ENCODE measurements around the gene ABCF1.
A peak's percentile ranks its signal among the peaks of the same experiment; 100 is the strongest.

ABCF1 gene

DNA sequence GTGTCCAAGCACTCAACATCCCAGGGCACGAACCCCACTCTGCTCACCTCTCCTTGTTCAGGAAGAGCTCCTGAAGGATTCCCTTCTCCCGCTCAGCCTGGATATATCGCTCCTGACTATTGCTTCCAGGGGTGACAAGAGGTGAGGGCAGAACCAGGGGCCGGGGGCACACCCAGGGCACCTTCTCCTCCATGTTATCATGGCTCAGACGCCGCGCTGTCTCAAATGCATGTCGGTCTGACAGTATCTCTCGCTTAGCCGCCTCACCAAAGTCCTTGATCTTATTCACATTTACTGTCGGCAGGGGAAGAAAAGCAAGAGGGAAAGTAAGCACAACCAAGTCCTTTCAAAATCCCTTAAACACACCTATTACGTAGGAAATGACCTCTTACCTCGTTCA, 32.7 kb downstream of the ABCF1 start:
- Mint-ChIP-seq H3K27ac (peak overlapping the region in 1 of 2 donors; percentile 82), H3K4me3 (no peak overlapping the region), H3K27me3 (no peaks in the 10 kb centered on the region), H3K9me3 (no peaks in the 10 kb centered on the region), H3K4me1 (peaks cover 55% of the 10 kb centered on the region)
- no peak for DNase-seq
- no peak for ATAC-seq

DNA sequence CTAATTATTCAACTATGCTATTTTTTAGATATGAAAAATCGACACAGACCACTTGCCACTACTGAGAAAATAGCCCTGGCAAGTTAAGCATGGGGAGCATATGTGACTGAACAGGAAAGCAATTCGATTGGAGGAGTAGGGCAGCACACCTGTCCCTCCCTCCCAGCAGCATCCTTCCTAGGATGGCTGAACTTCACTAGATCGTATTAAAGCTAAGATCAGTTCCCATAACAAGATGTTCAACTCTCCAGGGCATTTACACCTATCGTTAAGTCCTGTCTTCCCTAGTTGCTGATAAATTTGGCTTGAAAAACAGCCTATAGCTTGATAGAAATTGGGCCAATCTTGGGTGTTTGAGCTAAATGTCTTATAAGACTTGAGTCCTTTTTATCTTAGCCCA, 38.8 kb downstream of the ABCF1 start:
- no peak overlapping the region for H3K4me3 Mint-ChIP-seq
- no peaks in the 10 kb centered on the region for H3K9me3 Mint-ChIP-seq
- H3K4me1 Mint-ChIP-seq: peaks cover 75% of the 10 kb centered on the region
- no peaks in the 10 kb centered on the region for H3K27me3 Mint-ChIP-seq
- peak overlapping the region in 1 of 2 donors; percentile 37 for H3K27ac Mint-ChIP-seq
- ATAC-seq (no peak), DNase-seq (no peak)

DNA sequence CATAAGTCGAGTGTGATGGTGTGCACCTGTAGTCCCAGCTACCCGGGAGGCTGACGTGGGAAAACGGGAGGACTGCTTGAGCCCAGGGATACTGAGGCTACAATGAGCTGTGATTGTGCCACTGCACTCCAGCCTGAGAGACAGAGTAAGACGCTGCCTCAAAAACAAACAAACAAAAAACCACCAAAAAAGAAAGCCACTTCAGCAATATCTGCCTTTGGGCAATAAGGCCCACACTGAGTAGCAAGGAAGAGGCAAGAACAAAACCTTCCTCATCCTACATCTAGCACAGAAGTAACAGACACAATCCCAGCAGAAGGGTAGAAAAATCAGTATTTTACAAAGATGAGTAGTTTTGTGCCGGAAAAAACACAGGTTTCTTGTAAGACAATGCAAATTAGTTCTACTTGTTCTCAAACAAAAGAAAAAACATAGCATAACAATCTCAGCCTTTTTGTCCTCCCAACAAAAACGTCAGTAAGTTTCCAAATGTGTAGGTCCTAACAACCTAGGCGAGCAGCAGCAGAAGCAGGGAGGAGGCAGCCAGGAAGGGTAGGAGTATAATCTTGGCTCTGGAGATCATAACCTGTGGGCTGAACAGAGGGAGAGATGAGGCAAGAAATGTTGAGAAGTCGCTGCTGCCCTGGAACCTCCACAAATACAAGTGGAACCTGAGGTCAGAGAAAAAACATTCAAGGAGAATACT, 40.1 kb downstream of the ABCF1 start:
- Mint-ChIP-seq H3K9me3 (no peaks in the 10 kb centered on the region), H3K27me3 (no peaks in the 10 kb centered on the region), H3K4me3 (peak overlapping the region in 1 of 2 donors; percentile 25), H3K4me1 (peaks cover 86% of the 10 kb centered on the region), H3K27ac (peak overlapping the region in 1 of 2 donors; percentile 60)
- ATAC-seq (no peak), DNase-seq (no peak)

DNA sequence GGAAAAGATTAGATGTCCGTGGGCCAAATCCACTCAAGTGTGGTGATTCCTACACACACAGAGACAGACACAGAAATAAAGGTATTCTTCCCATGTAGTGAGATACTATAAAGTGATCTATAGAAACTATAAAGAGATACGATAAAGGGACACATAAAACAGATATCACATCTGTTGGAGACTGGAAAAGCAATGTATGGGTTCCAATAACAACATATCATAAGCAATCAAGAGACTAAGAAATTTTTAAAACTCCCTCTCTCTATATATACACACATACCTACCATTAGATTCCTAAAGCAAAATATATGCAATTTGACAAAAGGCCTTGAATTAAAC, 40.6 kb downstream of the ABCF1 start:
- no peak overlapping the region for H3K4me3 Mint-ChIP-seq
- no peak for DNase-seq
- no peaks in the 10 kb centered on the region for H3K27me3 Mint-ChIP-seq
- peaks cover 89% of the 10 kb centered on the region for H3K4me1 Mint-ChIP-seq
- no peaks in the 10 kb centered on the region for H3K9me3 Mint-ChIP-seq
- peak overlapping the region in 1 of 2 donors; percentile 16 for H3K27ac Mint-ChIP-seq
- no peak for ATAC-seq

DNA sequence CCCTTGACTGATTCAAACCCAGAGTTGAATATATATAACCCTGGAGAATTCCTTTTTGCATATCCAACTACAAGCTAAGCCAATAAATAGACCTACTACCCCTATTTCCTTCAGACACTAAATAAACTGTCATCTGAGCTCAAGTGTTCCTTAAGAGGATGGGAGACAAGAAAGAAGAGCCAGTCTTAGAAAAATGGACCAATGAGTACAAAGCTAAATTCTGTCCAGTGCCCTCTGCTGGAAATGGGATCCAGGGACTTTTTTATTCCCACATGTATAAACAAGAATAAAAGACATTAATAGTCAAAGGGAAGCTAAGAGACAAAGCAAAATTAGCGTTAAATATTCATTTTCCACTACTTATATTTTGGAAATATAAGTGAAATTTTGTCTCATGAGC, 41.0 kb downstream of the ABCF1 start:
- Mint-ChIP-seq H3K4me1 (peaks cover 93% of the 10 kb centered on the region), H3K4me3 (no peak overlapping the region), H3K9me3 (no peaks in the 10 kb centered on the region), H3K27me3 (no peaks in the 10 kb centered on the region), H3K27ac (peak overlapping the region in 1 of 2 donors; percentile 16)
- no peak for ATAC-seq
- DNase-seq: no peak

DNA sequence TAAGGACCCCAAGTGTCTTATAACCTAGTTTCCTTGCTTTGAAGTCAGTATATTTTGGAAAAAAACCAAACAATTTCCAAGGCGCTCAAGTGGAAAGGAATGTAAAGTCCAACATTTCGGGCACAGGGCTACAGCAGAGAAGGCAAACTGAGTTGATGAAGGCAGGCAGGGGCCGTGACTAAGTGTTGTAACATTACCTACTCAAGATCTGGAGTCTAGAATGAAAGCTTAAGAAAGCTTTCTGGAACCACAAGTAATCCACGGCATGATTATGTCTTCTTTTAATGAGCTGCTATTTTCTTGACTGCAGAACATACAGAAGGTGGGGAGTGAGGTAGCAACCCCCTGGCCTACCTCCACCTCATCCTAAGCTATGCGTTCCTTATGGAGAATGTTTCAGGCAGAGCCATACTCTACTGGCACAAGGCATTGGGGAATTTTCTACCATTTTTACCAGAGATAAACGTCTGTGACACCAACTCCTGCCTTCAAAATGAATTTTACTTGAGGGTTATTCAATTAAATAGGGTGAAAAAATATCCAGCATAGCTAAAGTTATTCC, 41.5 kb downstream of the ABCF1 start:
- no peak for DNase-seq
- no peak for ATAC-seq
- H3K9me3 Mint-ChIP-seq: no peaks in the 10 kb centered on the region
- H3K4me1 Mint-ChIP-seq: peaks cover 91% of the 10 kb centered on the region
- peak overlapping the region in 1 of 2 donors; percentile 91 for H3K4me3 Mint-ChIP-seq
- no peaks in the 10 kb centered on the region for H3K27me3 Mint-ChIP-seq
- peak overlapping the region; percentile 4 to 5 for H3K27ac Mint-ChIP-seq

DNA sequence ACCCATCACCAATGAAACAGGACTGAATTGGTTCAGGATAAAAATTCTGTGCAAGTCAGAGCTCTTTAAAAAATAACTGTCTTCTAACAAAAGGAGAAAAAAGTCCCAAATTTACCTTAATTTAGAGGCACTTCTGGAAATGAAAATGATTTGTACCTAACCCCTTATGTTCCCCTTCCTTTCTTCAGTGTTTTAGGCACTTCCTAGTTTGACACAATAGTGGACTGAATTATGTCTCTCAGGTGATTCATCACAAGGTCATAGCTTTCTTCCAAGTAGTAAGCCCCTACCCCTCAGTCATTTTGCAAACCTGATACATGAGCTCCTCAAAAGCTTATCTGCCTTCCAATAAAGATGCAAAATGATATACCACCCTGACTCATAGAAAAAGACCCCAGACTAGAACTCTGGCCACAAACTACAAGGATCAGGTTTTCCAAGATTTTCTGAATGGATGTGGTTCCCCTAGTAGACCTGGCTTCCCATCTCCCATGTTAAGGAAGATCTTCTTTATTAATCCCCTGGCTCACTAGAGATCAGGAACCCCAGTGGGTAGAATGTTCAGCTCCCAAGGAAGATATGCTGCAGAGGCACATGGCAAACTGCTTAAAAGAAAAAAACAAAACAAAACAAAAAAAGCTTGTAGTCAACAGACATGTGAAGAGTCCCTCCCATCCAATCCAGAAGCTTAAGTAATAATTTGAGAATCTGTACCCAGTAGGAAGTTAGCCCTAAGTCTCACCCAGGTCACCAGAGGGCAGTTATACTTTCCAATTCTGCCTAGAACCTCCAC, 42.2 kb downstream of the ABCF1 start:
- DNase-seq (no peak), ATAC-seq (no peak)
- peak overlapping the region; percentile 91 to 93 for H3K4me3 Mint-ChIP-seq
- H3K27me3 Mint-ChIP-seq: no peaks in the 10 kb centered on the region
- peaks cover 89% of the 10 kb centered on the region for H3K4me1 Mint-ChIP-seq
- no peaks in the 10 kb centered on the region for H3K9me3 Mint-ChIP-seq
- peak overlapping the region; percentile 89 to 100 for H3K27ac Mint-ChIP-seq

DNA sequence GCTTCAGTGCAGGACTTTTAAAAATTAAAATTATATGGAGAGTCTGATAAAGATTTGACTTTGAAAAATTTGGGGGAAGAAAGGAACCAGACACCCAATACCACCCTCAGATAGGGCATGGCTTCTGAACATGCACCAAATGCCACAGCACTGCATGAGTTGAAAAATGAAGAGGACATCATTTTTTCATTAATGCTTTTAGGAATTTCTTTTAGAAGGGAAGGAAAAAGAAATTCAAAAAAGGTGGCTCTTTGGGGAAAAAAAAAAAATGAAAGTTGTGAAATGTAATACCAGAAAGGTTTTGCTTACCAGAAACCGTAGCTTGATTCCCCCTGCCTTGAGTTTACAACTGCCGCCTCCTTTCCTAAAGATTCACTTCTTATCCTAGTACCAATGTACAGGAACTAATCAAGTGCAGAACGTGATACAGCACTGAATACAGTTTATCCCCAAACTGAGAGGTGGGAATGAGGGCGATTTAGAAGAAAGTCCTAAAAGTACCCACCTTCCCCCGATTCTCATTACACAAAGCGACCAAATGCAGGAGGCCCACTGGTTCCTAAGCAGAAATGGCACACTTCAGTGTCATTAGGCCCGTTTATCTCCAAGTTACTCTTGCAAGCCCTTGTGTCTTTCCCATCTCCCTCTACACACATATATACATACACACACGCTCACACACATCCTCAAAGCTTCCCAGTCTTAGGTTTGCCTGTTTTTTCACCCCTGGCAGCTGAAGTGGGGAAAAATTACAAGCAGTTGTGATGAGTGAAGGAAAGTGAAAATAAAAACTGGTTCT, 43.0 kb downstream of the ABCF1 start:
- H3K27me3 Mint-ChIP-seq: no peaks in the 10 kb centered on the region
- peak overlapping the region; percentile 91 to 93 for H3K4me3 Mint-ChIP-seq
- H3K27ac Mint-ChIP-seq: peak overlapping the region; percentile 100

DNA sequence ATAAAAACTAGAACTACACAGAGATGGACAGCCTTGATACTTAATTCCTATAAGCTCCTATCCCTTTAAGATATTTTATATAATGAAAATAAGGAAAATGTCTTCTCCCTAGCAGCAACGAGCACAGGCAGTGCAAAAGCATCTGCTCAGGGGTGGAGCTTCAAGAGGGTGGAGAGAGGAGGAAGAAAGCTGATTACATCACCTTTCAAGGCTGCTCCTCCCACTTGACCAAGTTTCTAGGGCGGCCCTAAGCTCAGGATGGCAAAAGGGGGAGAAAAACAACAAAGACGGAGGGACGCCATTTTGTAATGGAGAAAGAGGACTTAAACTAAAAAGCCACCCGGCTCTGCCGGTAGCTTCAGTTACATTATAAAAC, 43.6 kb downstream of the ABCF1 start:
- H3K27me3 Mint-ChIP-seq: no peaks in the 10 kb centered on the region
- ATAC-seq (peak; percentile 74), DNase-seq (peak; percentile 85 to 90)
- H3K27ac Mint-ChIP-seq: peak overlapping the region; percentile 100
- no peaks in the 10 kb centered on the region for H3K9me3 Mint-ChIP-seq
- H3K4me1 Mint-ChIP-seq: peaks cover 89% of the 10 kb centered on the region
- H3K4me3 Mint-ChIP-seq: peak overlapping the region; percentile 91 to 93

More for the DNA sequence above, 43.0 kb downstream of the ABCF1 start:
- no peak for ATAC-seq
- no peaks in the 10 kb centered on the region for H3K9me3 Mint-ChIP-seq
- peaks cover 89% of the 10 kb centered on the region for H3K4me1 Mint-ChIP-seq
- no peak for DNase-seq

DNA sequence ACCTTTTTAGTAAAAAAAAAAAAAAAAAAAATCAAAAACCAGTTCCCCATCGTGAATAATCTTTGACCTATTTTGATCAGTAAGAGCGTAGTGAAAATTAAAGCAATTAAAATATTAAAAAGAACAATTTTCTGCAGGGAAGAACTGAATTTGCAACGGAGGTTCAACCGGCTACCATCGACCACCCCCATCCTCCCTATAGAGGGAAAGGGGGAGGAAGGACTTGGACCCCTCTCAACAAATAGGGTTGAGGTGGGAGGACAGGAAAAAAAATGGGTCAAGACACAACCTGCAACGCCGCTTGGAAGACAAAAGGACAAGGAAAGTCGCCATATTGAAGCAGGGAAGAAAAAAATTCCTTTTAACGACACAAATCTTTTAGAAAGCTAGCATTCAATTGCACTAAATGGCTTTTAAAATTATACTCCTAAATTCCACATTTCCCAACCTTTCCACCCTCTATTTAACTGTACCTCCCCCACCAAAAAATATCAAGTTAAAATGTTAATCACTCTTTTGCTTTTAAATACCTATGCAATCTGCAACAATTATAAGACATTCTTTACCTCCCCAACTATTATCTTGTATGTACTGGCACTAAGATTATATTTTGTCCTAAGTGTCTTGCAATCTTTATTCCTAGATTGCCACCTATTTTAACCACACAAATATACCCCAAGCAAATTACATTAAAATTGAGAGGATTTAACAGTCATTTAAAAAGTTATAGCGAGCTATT, 44.1 kb downstream of the ABCF1 start:
- ATAC-seq: no peak
- peak; percentile 53 to 67 for DNase-seq
- H3K4me1 Mint-ChIP-seq: peaks cover 84% of the 10 kb centered on the region
- H3K9me3 Mint-ChIP-seq: no peaks in the 10 kb centered on the region
- peak overlapping the region; percentile 91 to 93 for H3K4me3 Mint-ChIP-seq
- H3K27ac Mint-ChIP-seq: peak overlapping the region; percentile 100
- no peaks in the 10 kb centered on the region for H3K27me3 Mint-ChIP-seq

DNA sequence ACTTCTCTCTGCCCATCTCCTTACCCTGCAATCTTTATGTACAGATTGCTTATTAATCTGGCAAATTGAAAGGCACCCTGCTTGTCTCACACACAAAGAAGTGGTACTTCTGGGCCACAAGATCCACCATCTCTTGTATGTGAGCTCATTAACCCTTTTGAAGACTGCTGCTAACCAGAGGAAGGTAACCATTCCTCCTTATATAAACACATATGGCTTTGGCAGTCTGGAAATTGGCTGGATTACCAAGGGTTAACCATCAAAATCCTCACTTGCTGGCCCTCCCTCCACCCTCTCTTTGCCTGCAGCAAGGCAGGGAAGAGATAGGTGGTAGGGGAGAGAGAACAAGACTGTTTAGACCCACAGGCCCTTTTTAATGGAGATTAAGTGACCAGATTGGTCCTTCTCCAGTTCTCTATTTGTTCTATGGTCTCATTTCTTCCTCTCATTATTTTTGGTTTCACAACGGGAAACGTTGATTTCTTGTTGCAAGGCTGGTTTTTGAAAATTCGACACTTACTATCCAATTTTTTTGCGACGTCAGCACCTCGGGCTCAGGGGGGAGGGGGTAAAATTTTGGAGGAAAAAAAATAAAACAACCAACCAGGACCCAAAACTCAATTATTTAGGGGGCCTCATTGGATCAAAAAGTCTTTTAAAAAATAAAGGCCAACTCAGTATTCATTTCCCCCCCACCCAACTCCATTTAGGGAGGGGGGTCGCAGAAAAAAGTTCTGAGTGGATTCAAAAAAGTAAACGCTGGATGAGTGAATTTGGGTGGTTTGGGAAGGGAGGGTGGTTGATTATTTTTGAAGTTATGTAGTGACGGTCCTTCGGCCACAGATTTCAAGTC, 44.9 kb downstream of the ABCF1 start:
- H3K4me1 Mint-ChIP-seq: peaks cover 76% of the 10 kb centered on the region
- H3K9me3 Mint-ChIP-seq: no peaks in the 10 kb centered on the region
- ATAC-seq (no peak), DNase-seq (peak; percentile 44 to 68)
- H3K27me3 Mint-ChIP-seq: no peaks in the 10 kb centered on the region
- H3K4me3 Mint-ChIP-seq: peak overlapping the region; percentile 91 to 93
- H3K27ac Mint-ChIP-seq: peak overlapping the region; percentile 100

DNA sequence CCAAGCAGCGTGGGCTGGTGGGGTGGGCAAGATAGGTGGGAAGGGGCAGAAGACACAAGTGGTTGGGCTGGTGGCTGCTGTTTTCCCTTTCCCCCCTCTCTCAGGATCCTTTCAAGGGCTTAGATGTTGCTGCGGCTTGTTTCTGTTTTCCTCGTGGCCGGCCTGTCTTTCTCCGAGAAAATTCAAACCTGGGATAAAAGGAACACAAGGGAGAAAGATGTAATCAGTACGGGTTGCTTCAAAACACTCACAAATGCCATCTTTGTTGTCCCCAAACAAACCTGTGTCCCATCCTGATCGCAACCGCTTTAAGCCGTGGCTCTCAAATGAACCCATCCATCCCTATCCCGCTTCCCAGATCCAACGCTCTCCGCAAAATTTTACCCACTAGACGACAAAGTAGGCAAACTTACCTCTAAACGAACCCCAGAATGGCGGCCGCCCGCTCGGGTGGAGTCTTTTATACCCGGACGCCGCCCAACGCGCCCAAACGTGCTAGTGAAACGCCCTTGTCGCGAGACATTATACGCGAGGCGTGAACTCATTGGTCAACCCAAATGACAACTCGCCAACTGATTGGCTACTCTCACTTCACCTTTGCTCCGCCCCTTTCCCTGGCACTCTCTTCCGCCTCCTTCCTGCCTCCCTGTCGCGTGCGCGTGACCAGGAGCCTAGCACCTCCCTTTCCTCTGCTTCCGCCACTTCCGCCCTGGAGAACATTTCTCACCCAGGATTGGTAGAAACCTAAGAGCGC, 45.7 kb downstream of the ABCF1 start, which contains the start of gene PPP1R10:
Gene PPP1R10, minus strand, starts transcription at position 433 of the 754 bp plus-strand sequence. CDS start 7,299 bp downstream, outside the sequence.
- ATAC-seq (peak; percentile 84), DNase-seq (peak; percentile 99 to 100)
- peak within 1 kb of the TSS; percentile 91 to 93 for H3K4me3 Mint-ChIP-seq
- peak within 1 kb of the TSS; percentile 100 for H3K27ac Mint-ChIP-seq
- peaks cover 74% of the 10 kb centered on the region for H3K4me1 Mint-ChIP-seq
- H3K9me3 Mint-ChIP-seq: no peaks in the 10 kb centered on the region
- no peaks in the 10 kb centered on the region for H3K27me3 Mint-ChIP-seq

DNA sequence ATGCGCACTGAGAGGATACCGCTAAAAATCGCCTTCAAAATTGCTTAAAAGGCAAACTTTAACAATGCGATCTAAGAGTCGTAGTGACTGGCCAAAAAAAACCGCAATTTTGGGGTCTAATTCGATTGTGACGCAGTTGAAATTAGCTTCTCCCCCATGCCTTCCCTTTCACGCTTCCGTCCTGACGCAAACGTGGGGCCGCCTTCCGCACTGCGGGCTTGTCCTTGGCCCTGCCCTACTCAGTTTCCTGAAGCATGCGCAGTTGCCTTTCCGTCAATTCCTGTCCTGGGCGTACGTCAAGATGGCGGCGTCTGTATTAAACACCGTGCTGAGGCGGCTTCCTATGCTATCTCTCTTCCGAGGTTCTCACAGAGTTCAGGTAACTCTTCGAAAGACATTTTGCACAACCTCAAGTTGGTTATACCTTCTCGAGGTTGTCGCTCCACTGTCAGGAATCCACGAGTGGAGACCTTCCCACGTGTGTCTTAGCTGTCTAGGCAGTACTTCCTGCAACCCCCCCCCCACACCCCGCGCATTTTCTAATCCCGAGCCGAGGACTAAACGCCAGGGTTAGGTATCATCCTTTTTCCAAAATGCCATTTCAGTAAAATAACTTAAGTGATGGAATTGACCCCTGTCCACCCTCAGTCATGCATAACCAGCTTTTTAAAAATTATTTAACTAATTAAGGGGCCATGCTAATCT, 46.5 kb downstream of the ABCF1 start, which contains the start of gene MRPS18B:
Gene MRPS18B, plus strand, starts transcription at position 276 of the 705 bp plus-strand sequence. Its CDS starts 26 bp downstream, at position 302.
- H3K4me3 Mint-ChIP-seq: peak within 1 kb of the TSS; percentile 91 to 93
- peak; percentile 89 for ATAC-seq
- H3K9me3 Mint-ChIP-seq: no peaks in the 10 kb centered on the region
- peak within 1 kb of the TSS; percentile 100 for H3K27ac Mint-ChIP-seq
- H3K4me1 Mint-ChIP-seq: peaks cover 71% of the 10 kb centered on the region
- peak; percentile 96 to 98 for DNase-seq
- no peaks in the 10 kb centered on the region for H3K27me3 Mint-ChIP-seq
